HFF-Myc (cell line): Measurements from ENCODE around the gene ZNF281.

Experiments used
- DNase-seq: peaks from one replicate; pipeline ENCODE4 v3.0.0-alpha.2; 2011; ENCODE audit warnings: low read depth; ENCODE audit errors: extremely low read depth
- H3K4me3 ChIP-seq: replicated peaks from 2 replicates; pipeline ENCODE4 v1.5.1; 2011; ENCODE audit warnings: low read depth, mild to moderate bottlenecking, control low read depth, low read length
- TF ChIP-seq, protein P1 (sequence below): IDR thresholded peaks from 2 replicates; pipeline ENCODE4 v1.5.1; 2012; ENCODE audit warnings: mild to moderate bottlenecking, low read depth, low read length, control low read depth; ENCODE audit errors: missing control alignments

Gene ZNF281

DNA sequence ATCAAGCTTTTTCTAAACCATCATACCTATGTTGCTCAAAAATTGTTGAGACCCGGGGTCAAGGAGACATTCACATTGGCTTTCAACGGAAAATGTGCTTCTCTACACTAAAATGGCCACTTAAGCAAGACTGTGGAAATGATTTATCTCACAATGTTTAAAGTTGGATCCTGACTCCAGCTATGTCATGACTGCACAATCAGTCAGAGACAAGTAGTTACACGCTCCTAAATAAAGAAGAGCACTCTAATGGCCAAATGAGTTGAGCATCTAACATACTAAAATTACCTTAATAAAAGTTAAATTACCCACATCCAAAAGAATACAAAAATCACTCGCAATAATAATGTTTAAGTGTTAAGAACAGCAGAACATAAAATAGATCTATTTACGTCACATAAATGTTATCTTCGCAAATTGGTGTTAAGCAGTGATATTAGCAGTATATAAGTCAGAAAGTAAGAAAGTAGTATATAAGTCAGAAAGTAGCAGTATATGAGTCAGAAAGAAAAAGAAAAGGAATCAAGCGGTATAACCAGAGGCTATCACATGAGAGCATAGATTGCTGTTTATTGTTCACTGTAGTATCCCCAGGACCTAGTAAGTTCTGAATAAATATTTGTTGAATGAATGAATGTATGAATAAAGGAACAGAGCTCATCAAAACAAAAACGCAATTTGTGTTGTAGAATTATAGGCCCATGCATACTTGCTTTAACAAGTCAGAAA, 28.4 kb downstream of the ZNF281 start:
- TF ChIP-seq, protein P1, sequence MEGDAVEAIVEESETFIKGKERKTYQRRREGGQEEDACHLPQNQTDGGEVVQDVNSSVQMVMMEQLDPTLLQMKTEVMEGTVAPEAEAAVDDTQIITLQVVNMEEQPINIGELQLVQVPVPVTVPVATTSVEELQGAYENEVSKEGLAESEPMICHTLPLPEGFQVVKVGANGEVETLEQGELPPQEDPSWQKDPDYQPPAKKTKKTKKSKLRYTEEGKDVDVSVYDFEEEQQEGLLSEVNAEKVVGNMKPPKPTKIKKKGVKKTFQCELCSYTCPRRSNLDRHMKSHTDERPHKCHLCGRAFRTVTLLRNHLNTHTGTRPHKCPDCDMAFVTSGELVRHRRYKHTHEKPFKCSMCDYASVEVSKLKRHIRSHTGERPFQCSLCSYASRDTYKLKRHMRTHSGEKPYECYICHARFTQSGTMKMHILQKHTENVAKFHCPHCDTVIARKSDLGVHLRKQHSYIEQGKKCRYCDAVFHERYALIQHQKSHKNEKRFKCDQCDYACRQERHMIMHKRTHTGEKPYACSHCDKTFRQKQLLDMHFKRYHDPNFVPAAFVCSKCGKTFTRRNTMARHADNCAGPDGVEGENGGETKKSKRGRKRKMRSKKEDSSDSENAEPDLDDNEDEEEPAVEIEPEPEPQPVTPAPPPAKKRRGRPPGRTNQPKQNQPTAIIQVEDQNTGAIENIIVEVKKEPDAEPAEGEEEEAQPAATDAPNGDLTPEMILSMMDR: no peak
- H3K4me3 ChIP-seq: no peak overlapping the region
- DNase-seq: no peak

DNA sequence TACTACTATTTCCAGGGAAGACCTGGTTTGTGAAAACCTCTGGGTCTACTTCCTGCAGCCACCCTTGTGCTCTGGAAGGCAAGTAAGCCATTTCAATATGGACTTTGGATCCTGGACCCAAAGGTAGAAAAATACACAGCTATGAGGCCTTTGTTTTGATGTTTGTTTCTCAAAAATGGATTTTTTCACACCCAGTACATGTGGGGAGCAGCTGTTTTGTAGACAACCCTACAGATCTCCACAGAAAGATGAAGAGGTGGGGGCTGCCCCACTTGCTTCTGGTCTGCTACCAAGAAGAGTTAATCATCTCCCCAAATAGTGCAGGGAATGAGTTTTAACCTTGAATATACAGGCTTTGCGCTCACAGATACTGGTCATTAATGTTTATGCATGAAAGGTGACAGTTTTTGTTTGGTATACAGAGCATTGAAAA, 29.2 kb downstream of the ZNF281 start:
- no peak for DNase-seq
- no peak overlapping the region for H3K4me3 ChIP-seq
- TF ChIP-seq, protein P1: no peak

DNA sequence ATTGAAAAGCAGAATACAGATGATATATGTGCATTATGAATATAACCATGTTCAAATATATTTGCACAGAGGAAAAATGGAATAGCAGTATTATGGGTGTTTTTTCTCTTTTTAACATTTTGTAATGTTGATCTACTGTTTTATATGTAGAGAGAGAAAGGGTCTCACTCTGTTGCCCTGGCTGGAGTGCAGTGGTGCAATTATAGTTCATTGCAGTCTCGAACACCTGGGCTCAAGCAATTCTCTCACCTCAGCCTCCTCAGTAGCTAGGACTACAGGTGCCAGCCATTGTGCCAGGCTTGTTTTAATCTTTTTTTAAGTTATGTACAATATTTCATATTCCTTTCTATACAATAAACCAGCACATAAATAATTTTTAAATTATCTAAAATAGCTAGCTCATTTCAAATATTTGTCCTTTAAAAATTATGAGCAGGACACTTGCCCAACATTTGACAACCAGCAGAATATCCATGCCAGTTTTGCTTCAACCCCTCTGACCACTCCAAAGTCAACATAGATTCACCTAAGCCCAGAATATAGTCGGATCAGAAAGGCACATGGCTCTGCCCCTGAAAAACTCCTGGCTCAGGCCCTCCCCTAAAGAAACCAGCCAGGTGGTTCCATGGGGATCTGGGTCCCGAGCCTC, 29.8 kb downstream of the ZNF281 start:
- no peak for DNase-seq
- TF ChIP-seq, protein P1: no peak
- H3K4me3 ChIP-seq: no peak overlapping the region

DNA sequence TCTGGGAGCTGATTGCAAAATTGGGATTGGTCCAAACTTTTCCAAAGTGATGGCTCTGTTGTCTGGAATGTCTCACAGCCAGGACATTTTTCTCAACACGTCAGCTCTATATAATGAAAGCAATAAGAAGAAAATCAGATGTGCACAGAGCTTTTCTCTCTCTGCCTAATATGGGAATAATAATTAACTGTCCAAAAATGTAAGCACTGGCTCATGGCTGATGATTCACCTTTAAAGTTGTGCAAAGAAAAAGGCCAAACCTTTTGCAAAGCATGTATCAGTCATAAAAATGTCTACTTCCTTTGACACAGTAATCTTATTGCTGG, 30.4 kb downstream of the ZNF281 start:
- DNase-seq: peak; percentile 84
- no peak overlapping the region for H3K4me3 ChIP-seq
- TF ChIP-seq, protein P1: no peak

DNA sequence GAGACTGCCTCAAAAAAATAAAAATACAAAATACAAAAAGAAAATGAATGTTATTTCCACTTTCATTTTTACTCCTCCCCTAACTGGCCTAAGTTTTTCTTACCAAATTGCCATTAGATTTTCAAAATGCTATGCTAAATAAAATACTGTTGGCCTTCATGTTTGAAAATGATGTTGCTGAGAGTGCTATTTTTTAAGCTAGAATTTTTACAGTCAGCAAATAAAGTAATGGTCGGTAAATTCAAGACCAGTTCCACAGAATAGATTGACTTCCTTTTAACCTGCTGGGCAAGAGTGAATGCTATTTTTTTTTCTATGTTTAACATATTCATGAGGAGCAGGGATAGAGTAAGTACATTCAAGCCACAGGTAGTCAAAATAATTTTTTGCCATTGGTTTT, 31.7 kb downstream of the ZNF281 start:
- H3K4me3 ChIP-seq: no peak overlapping the region
- no peak for DNase-seq
- TF ChIP-seq, protein P1: no peak

DNA sequence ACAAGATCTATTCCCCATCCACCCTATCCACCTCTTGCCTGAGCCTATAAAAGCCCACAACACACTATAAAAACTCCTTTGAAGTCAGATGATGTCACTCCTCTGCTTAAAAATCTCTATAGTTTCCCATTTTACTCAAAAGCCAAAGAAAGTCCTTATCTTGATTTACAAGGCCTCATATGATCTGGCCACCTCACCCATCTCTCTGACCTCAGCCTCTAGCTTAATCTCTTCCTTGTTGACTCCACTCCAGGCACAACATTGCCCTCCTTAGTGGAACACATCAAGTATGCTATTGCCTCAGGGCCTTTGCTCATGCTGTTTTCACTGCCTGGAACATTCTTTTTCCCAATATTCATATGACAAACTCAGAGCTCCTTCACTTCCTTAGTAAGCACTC, 33.3 kb downstream of the ZNF281 start:
- no peak overlapping the region for H3K4me3 ChIP-seq
- TF ChIP-seq, protein P1: no peak
- DNase-seq: no peak
